ENCODE data around the gene XXYLT1.

DNA sequence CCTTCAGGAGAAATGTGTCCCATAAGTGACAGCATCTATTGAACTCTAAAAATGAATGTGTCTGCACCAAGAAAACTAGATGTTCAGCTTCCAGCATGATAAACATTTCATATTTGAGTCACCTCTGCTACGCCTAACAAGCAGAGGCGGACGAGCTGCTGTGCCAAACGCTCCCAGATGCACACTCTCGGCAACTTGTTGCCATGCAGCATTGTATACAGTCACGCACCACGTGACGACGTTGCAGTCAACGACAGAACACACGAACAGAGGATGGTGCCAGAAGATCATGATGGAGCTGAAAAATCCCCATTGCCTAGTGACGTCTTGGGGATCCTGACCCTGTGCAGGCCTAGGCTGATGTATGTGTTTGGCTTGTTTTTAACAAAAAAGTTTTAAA, 137.5 kb downstream of the XXYLT1 start:
- TF ChIP-seq, protein P1, sequence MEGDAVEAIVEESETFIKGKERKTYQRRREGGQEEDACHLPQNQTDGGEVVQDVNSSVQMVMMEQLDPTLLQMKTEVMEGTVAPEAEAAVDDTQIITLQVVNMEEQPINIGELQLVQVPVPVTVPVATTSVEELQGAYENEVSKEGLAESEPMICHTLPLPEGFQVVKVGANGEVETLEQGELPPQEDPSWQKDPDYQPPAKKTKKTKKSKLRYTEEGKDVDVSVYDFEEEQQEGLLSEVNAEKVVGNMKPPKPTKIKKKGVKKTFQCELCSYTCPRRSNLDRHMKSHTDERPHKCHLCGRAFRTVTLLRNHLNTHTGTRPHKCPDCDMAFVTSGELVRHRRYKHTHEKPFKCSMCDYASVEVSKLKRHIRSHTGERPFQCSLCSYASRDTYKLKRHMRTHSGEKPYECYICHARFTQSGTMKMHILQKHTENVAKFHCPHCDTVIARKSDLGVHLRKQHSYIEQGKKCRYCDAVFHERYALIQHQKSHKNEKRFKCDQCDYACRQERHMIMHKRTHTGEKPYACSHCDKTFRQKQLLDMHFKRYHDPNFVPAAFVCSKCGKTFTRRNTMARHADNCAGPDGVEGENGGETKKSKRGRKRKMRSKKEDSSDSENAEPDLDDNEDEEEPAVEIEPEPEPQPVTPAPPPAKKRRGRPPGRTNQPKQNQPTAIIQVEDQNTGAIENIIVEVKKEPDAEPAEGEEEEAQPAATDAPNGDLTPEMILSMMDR (IDR thresholded peaks at IDR 0.05): no peak
- TF ChIP-seq POLR2A (IDR thresholded peaks at IDR 0.05): no peak
